Bronchial epithelial cell (primary cell): Measurements from ENCODE around the gene STX2. TPM values are rescaled to one million over a fixed set of nuclear protein-coding genes. Genes with fewer than 3 reads are reported as not detected.

Source experiments
- DNase-seq: peaks from one replicate; pipeline ENCODE4 v3.0.0-alpha.2; 2010; ENCODE audit warnings: low read depth
- FAIRE-seq: peaks from 2 replicates; lab custom pipeline; 2011; peaks lifted over from hg19 to GRCh38; lab: Jason Lieb, UNC
- H3K27me3 ChIP-seq: 2 replicates; pipeline ENCODE4 v1.5.1; 2011; ENCODE audit warnings: low read length; ENCODE audit not compliant: control insufficient read depth, insufficient read depth
- H3K36me3 ChIP-seq: 2 replicates; pipeline ENCODE4 v1.5.1; 2011; ENCODE audit warnings: low read length; ENCODE audit not compliant: control insufficient read depth, insufficient read depth
- H3K4me3 ChIP-seq: 2 replicates; pipeline ENCODE4 v1.5.1; 2011; ENCODE audit warnings: mild to moderate bottlenecking, low read depth, low read length, control low read depth
- CTCF ChIP-seq: IDR thresholded peaks from 2 replicates; pipeline ENCODE4 v1.5.1; 2011; ENCODE audit warnings: mild to moderate bottlenecking, moderate library complexity, low read length, control low read depth, inconsistent platforms; ENCODE audit not compliant: insufficient read depth, severe bottlenecking
- total RNA-seq: library from RNA; depleted of rRNA; stranded (reverse); fragments of >200 nt; gene quantifications from 2 replicates; pipeline ENCODE4 v1.2.1, GENCODE V29; 2014

STX2 gene
- total RNA-seq, 1 donor from 2014 or later: 8.4 TPM

GRCh38 chr12:130747867-130748740, 90.9 kb downstream of the STX2 start:
- TF ChIP-seq CTCF: peak; percentile 94
- DNase-seq (peak; percentile 39), FAIRE-seq (no peak)
- Histone ChIP-seq H3K27me3 (no peaks in the 10 kb centered on the region), H3K36me3 (no peaks in the 10 kb centered on the region), H3K4me3 (no peak overlapping the region)

GRCh38 chr12:130746546-130746945, 92.5 kb downstream of the STX2 start:
- Histone ChIP-seq H3K27me3 (no peaks in the 10 kb centered on the region), H3K4me3 (no peak overlapping the region), H3K36me3 (no peaks in the 10 kb centered on the region)
- DNase-seq: no peak
- no peak for TF ChIP-seq CTCF
- FAIRE-seq: no peak

GRCh38 chr12:130745921-130746320, 93.1 kb downstream of the STX2 start:
- FAIRE-seq (no peak), DNase-seq (no peak)
- Histone ChIP-seq H3K27me3 (no peaks in the 10 kb centered on the region), H3K36me3 (no peaks in the 10 kb centered on the region), H3K4me3 (no peak overlapping the region)
- TF ChIP-seq CTCF: no peak

GRCh38 chr12:130744274-130744673, 94.8 kb downstream of the STX2 start:
- TF ChIP-seq CTCF: no peak
- Histone ChIP-seq H3K27me3 (no peaks in the 10 kb centered on the region), H3K4me3 (no peak overlapping the region), H3K36me3 (no peaks in the 10 kb centered on the region)
- FAIRE-seq (no peak), DNase-seq (no peak)

GRCh38 chr12:130743606-130744005, 95.4 kb downstream of the STX2 start:
- H3K36me3 ChIP-seq: no peaks in the 10 kb centered on the region
- FAIRE-seq (no peak), DNase-seq (no peak)
- H3K27me3 ChIP-seq: no peaks in the 10 kb centered on the region
- TF ChIP-seq CTCF: no peak
- H3K4me3 ChIP-seq: no peak overlapping the region
